ENCODE results near the gene RUVBL2.

RUVBL2 gene

GRCh38 chr19:48989701-48990291, 3.9 kb upstream of the RUVBL2 start:
- no peak for DNase-seq

GRCh38 chr19:48990400-48990799, 3.3 kb upstream of the RUVBL2 start:
- no peak for DNase-seq

GRCh38 chr19:48991011-48991609, 2.6 kb upstream of the RUVBL2 start:
- no peak for DNase-seq

- no peak for DNase-seq
Measured at GRCh38 chr19:48991873-48992580, 1.7 kb upstream of the RUVBL2 start.

- peak; percentile 80 for DNase-seq
Measured at GRCh38 chr19:48992581-48993174, 1.0 kb upstream of the RUVBL2 start.

- DNase-seq, result no peak
Measured at GRCh38 chr19:48994035-48994386, 324 bp downstream of the RUVBL2 start.

- no peak for DNase-seq
Measured at GRCh38 chr19:48997972-48998371, 4.3 kb downstream of the RUVBL2 start.

GRCh38 chr19:48999481-49000325, 6.0 kb downstream of the RUVBL2 start:
- no peak for DNase-seq

- no peak for DNase-seq
Measured at GRCh38 chr19:49004133-49004532, 10.4 kb downstream of the RUVBL2 start.

GRCh38 chr19:49004964-49005614, 11.4 kb downstream of the RUVBL2 start:
- no peak for DNase-seq

GRCh38 chr19:49006905-49007304, 13.2 kb downstream of the RUVBL2 start:
- DNase-seq, result no peak

GRCh38 chr19:49009828-49010227, 16.1 kb downstream of the RUVBL2 start:
- DNase-seq, result no peak

- no peak for DNase-seq
Measured at GRCh38 chr19:49010453-49010852, 16.8 kb downstream of the RUVBL2 start.

GRCh38 chr19:49011194-49011593, 17.5 kb downstream of the RUVBL2 start:
- DNase-seq, result no peak

GRCh38 chr19:49014123-49014869, 20.6 kb downstream of the RUVBL2 start:
- no peak for DNase-seq

- no peak for DNase-seq
Measured at GRCh38 chr19:49014870-49015255, 21.2 kb downstream of the RUVBL2 start.

GRCh38 chr19:49016067-49016839, 22.6 kb downstream of the RUVBL2 start:
- DNase-seq, result no peak

GRCh38 chr19:49017041-49017665, 23.5 kb downstream of the RUVBL2 start, which contains the start of gene LHB:
LHB (minus strand) TSS chr19:49017091; CDS start chr19:49017081, 10 bp downstream.
- no peak for DNase-seq

- peak; percentile 17 for DNase-seq
Measured at GRCh38 chr19:49017666-49018351, 24.1 kb downstream of the RUVBL2 start.
